SJSA1 (cell line): ENCODE data around the gene RNF212. TPM values are rescaled to one million over a fixed set of nuclear protein-coding genes. Genes with fewer than 3 reads are reported as not detected.

ENCODE experiments used
- DNase-seq, 2 experiments: peaks; one replicate each; pipeline ENCODE4 v3.0.0-alpha.2; 2015 to 2020; ENCODE audit warnings: low spot score in 2 of 2, low read depth in 1 of 2
- H3K27ac ChIP-seq: fragments of 250-450 bp; sonication (Bioruptor Pico); 2 replicates; pipeline ENCODE4 v1.5.1; 2020; ENCODE audit warnings: mild to moderate bottlenecking, moderate library complexity
- H3K27me3 ChIP-seq: fragments of 250-450 bp; sonication (Bioruptor Pico); replicated peaks from 2 replicates; pipeline ENCODE4 v1.5.1; 2020; ENCODE audit warnings: mild to moderate bottlenecking, moderate library complexity
- H3K36me3 ChIP-seq: fragments of 250-450 bp; sonication (Bioruptor Pico); 2 replicates; pipeline ENCODE4 v1.5.1; 2020; ENCODE audit warnings: mild to moderate bottlenecking
- H3K4me1 ChIP-seq: fragments of 250-450 bp; sonication (Bioruptor Pico); replicated peaks from 2 replicates; pipeline ENCODE4 v1.6.1; 2021; ENCODE audit warnings: mild to moderate bottlenecking
- H3K4me3 ChIP-seq: fragments of 250-450 bp; sonication (Bioruptor Pico); 2 replicates; pipeline ENCODE4 v1.5.1; 2020; ENCODE audit warnings: mild to moderate bottlenecking
- H3K9me3 ChIP-seq: fragments of 250-450 bp; sonication (Bioruptor Pico); replicated peaks from 2 replicates; pipeline ENCODE4 v1.5.1; 2020; ENCODE audit warnings: mild to moderate bottlenecking
- total RNA-seq: library from RNA; depleted of rRNA; stranded (reverse); fragments of >200 nt; shearing (Covaris generic); gene quantifications from 2 replicates; pipeline ENCODE4 v1.2.3, GENCODE V29; 2014

The RNF212 gene
- total RNA-seq, 1 experiment from 2014 or later, result not detected

GRCh38 chr4:1091561-1091995, 21.8 kb downstream of the RNF212 start:
- H3K4me1 ChIP-seq, result no peaks in the 10 kb centered on the region
- no peak overlapping the region for H3K27ac ChIP-seq
- H3K4me3 ChIP-seq, result no peak overlapping the region
- DNase-seq, result no peak
- H3K27me3 ChIP-seq, result no peaks in the 10 kb centered on the region
- H3K9me3 ChIP-seq, result no peaks in the 10 kb centered on the region
- no peaks in the 10 kb centered on the region for H3K36me3 ChIP-seq

DNA sequence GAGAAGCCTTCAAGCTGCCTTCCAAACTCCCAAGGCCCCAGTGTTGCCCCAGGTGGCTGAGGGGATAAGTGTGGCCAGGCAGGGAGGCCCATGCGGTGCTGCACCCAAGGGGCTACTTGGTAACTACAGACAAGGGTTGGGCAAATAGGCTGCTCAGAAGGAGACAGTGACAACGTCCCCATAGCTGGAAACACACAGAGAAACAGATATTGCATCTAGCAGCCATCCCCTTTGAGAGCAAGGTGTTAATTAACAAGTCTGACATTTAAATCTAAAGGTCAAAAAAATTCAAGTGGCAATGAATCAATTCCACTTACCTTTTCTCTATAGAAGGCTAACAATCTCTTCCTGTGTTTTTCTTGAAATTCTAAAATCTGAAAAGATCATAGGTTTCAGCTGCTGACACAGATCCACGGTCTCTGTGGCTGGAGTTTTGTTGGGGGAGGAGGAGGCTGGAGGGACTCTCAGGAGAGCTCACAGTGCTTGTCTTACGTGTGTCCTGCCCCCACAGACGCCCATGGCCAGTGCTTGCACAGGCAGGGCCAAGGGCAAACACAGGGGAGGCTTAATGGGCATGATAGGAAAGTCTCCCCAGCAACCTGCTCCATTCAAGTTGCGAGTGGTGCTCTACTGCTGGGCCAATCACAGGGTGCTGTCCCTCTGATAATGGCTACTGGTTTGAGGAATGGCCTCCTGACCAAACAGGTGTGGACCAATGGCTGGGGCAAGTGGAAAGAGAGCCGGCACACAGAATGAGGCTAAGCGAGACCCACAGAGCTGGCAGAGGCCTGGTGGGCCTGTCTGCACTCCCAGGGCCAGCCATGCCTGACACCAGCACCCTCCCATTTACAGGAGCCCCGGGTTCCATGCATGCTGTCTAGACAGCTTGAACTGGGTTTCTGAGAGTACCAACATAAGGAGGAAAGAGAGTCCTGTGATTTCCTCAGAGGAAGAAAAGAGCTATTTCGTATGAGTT, 22.6 kb downstream of the RNF212 start:
- DNase-seq, result peak in 1 of 2 experiments; percentile 2
- Histone ChIP-seq H3K4me1 (no peaks in the 10 kb centered on the region), H3K27ac (no peak overlapping the region), H3K36me3 (no peaks in the 10 kb centered on the region), H3K9me3 (no peaks in the 10 kb centered on the region), H3K4me3 (no peak overlapping the region), H3K27me3 (no peaks in the 10 kb centered on the region)

DNA sequence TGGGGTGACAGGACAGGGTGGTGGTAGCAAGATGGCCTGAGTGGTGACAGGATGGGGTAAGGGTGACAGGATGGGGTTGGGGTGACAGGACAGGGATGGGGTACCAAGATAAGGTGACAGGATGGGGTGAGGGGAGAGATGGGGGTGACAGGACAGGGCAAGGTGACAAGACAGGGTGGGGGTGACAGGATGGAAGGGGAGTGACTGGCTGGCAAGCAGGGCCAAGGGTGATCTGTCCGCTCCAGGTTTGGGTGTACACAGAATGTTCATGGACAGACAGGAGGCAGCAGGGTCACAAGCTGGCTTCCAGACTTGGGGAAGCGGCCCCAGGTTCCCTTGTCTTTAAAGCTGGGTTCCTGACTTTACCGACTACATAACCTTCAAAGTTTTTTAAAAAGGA, 23.3 kb downstream of the RNF212 start:
- H3K9me3 ChIP-seq, result no peaks in the 10 kb centered on the region
- no peak for DNase-seq
- no peak overlapping the region for H3K27ac ChIP-seq
- no peaks in the 10 kb centered on the region for H3K36me3 ChIP-seq
- no peak overlapping the region for H3K4me3 ChIP-seq
- no peaks in the 10 kb centered on the region for H3K27me3 ChIP-seq
- H3K4me1 ChIP-seq, result no peaks in the 10 kb centered on the region

GRCh38 chr4:1087371-1087770, 26.0 kb downstream of the RNF212 start:
- H3K4me1 ChIP-seq, result no peaks in the 10 kb centered on the region
- no peak overlapping the region for H3K4me3 ChIP-seq
- no peak overlapping the region for H3K27ac ChIP-seq
- H3K9me3 ChIP-seq, result no peaks in the 10 kb centered on the region
- no peaks in the 10 kb centered on the region for H3K27me3 ChIP-seq
- H3K36me3 ChIP-seq, result no peaks in the 10 kb centered on the region
- no peak for DNase-seq

GRCh38 chr4:1086011-1086410, 27.4 kb downstream of the RNF212 start:
- DNase-seq, result no peak
- H3K9me3 ChIP-seq, result no peaks in the 10 kb centered on the region
- H3K4me3 ChIP-seq, result no peak overlapping the region
- H3K27me3 ChIP-seq, result no peaks in the 10 kb centered on the region
- no peaks in the 10 kb centered on the region for H3K4me1 ChIP-seq
- no peak overlapping the region for H3K27ac ChIP-seq
- no peaks in the 10 kb centered on the region for H3K36me3 ChIP-seq

GRCh38 chr4:1085404-1085799, 28.0 kb downstream of the RNF212 start:
- no peak overlapping the region for H3K4me3 ChIP-seq
- no peak overlapping the region for H3K27ac ChIP-seq
- H3K4me1 ChIP-seq, result no peaks in the 10 kb centered on the region
- DNase-seq, result no peak
- no peaks in the 10 kb centered on the region for H3K36me3 ChIP-seq
- no peaks in the 10 kb centered on the region for H3K27me3 ChIP-seq
- H3K9me3 ChIP-seq, result no peaks in the 10 kb centered on the region

- H3K27ac ChIP-seq, result no peak overlapping the region
- H3K4me1 ChIP-seq, result no peaks in the 10 kb centered on the region
- H3K4me3 ChIP-seq, result no peak overlapping the region
- H3K36me3 ChIP-seq, result no peaks in the 10 kb centered on the region
- DNase-seq, result no peak
- no peaks in the 10 kb centered on the region for H3K9me3 ChIP-seq
- no peaks in the 10 kb centered on the region for H3K27me3 ChIP-seq
Measured at GRCh38 chr4:1084796-1085403, 28.5 kb downstream of the RNF212 start.

GRCh38 chr4:1084394-1084793, 29.0 kb downstream of the RNF212 start:
- no peaks in the 10 kb centered on the region for H3K36me3 ChIP-seq
- H3K27me3 ChIP-seq, result no peaks in the 10 kb centered on the region
- H3K4me3 ChIP-seq, result no peak overlapping the region
- no peak for DNase-seq
- no peaks in the 10 kb centered on the region for H3K9me3 ChIP-seq
- H3K27ac ChIP-seq, result no peak overlapping the region
- no peaks in the 10 kb centered on the region for H3K4me1 ChIP-seq

DNA sequence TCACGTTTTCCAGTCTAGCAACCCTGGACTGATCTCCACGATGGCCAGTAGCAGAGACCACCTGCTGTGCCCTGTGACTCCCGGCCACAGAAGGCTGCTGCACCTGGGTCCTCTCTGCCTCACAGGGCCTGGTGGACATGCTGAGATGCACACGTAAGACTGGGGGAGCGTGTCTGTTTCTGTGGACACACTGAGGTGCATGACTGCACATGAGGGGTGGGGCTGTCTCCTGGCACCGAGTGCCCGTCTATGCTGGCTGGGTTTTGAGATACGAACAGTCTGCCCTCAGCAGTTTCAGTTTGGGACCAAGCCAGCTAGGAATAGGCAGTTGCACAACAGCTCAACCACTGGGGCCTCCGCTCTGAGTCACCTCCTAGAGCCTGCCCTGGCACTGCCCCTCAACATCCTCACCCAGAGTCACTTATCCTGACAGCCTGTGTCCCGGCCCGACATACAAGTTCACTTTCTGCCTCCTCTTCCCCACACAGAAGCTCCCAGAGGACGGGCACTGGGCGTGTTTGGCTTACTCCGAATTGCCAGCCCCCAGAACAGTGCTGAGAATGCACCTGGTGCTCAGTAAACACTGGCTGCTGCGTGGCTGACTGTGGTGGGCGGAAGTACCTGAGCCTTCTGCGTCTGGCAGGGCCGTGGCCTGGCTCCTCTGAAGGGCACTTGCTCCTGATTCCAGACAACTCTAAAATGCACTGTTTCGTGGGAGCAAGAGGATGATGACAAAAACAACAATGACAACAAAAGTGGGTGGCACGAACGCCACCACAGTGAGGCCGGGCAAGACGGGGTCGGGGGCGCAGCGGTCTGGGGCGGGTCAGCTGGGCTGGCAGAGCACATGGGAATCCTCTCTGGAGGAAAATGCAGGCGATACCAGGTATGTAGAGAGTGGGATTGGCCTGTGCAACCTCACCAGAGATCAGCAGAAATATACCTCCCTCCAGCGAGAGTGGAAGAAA, 30.9 kb downstream of the RNF212 start:
- H3K9me3 ChIP-seq, result no peaks in the 10 kb centered on the region
- H3K4me3 ChIP-seq, result no peak overlapping the region
- no peaks in the 10 kb centered on the region for H3K36me3 ChIP-seq
- no peak for DNase-seq
- no peak overlapping the region for H3K27ac ChIP-seq
- H3K4me1 ChIP-seq, result no peaks in the 10 kb centered on the region
- no peaks in the 10 kb centered on the region for H3K27me3 ChIP-seq

DNA sequence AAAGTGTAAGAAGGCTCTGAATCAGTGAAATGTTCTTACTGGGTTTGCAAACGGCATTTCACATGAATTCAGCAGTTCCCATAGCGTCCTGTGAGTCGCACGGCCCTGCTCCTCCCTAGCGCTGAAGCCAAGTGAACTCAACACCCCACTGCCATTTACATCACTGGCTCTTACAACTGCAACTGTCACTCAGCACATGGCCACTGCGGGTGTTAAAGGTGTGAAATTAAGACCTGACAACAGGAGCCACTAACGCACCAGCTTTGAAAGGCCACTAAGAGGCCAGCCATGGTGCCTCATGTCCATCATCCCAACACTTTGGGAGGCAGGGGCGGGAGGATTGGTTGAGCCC, 31.7 kb downstream of the RNF212 start:
- no peak overlapping the region for H3K27ac ChIP-seq

GRCh38 chr4:1080961-1081688, 32.2 kb downstream of the RNF212 start:
- Histone ChIP-seq H3K9me3 (no peaks in the 10 kb centered on the region), H3K27me3 (no peaks in the 10 kb centered on the region), H3K4me1 (no peaks in the 10 kb centered on the region), H3K4me3 (no peak overlapping the region), H3K27ac (no peak overlapping the region), H3K36me3 (no peaks in the 10 kb centered on the region)
- no peak for DNase-seq

More for the DNA sequence above, 31.7 kb downstream of the RNF212 start:
- no peak for DNase-seq
- Histone ChIP-seq H3K9me3 (no peaks in the 10 kb centered on the region), H3K4me1 (no peaks in the 10 kb centered on the region), H3K4me3 (no peak overlapping the region), H3K36me3 (no peaks in the 10 kb centered on the region), H3K27me3 (no peaks in the 10 kb centered on the region)

DNA sequence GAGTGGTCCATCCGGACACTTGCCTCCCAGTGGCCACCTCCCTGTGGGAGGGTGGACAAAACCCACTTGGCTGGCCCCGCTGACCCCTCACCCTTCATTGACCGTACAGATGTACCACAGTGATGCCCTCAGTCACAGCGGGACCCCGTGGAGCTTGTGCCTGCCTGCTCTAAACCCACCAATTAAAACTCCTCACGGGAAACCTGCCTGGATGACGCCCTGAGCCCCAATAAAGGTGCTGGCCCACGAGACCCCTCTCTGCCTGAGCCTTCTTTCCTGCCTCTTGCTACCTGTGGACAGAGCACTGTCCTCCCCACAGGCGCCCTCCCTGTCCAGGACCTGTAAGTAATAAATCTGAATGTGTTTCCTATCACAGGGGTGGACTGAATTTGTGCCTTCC, 32.9 kb downstream of the RNF212 start:
- Histone ChIP-seq H3K4me1 (no peaks in the 10 kb centered on the region), H3K9me3 (no peaks in the 10 kb centered on the region), H3K36me3 (no peaks in the 10 kb centered on the region), H3K27me3 (no peaks in the 10 kb centered on the region), H3K4me3 (no peak overlapping the region), H3K27ac (no peak overlapping the region)
- DNase-seq, result no peak

GRCh38 chr4:1079711-1080265, 33.6 kb downstream of the RNF212 start:
- H3K4me3 ChIP-seq, result no peak overlapping the region
- no peaks in the 10 kb centered on the region for H3K4me1 ChIP-seq
- H3K36me3 ChIP-seq, result no peaks in the 10 kb centered on the region
- H3K27ac ChIP-seq, result no peak overlapping the region
- H3K9me3 ChIP-seq, result no peaks in the 10 kb centered on the region
- DNase-seq, result no peak
- H3K27me3 ChIP-seq, result no peaks in the 10 kb centered on the region
